GM12875 (cell line): ENCODE results near the gene WWTR1.

Source experiments
- H3K4me3 ChIP-seq: one replicate; pipeline ENCODE4 v1.5.1; 2011; ENCODE audit warnings: low read depth, low read length, control low read depth
- CTCF ChIP-seq: IDR thresholded peaks from 2 replicates; pipeline ENCODE4 v1.5.1; 2011; ENCODE audit warnings: low read depth, mild to moderate bottlenecking, control low read depth, inconsistent platforms, low read length, moderate library complexity, borderline replicate concordance; ENCODE audit not compliant: insufficient read depth

The WWTR1 gene

DNA sequence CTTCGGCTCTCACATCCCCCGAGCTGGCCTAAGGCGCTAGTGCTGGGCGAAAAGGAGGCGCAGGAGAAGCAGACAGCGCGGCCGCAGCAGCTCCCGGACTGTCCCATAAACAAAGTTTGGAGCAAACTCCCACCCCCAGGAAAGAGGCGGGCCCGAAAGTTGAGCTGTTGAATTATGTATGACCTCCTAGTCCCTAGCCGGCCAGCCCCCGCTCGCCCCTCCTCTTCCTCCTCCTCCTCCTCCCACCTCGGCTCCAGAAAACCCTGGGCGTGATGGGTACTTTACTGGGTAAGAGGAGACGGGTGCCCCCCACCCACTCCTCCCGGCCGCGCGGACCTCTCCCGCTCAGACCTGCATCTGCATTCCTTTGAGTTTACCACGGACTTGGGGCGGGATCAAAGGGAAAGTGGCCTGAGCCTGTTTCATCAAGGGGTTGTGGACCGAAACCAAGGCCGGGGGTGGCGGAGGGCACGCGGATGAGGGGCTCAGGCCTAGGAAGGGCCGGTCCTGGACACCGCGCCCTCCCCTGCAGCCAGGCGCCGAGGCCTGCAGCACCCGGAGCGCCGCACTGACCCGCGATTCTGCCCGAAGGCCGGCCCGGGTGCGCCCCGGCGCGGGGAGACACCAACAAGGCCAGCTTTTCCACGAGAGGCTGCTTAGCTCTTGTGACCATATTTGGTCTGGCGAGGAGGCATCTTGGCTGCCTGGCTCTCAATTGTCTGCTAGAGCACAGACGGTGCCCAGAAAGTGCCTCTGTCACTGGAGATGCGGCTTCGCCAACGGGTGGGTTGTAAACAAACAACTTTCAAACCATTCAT lies at the start of gene WWTR1:
TSS of gene WWTR1 (minus strand) at position 100 of the 818 bp plus-strand sequence. CDS start 719 bp downstream, outside the sequence.
- H3K4me3 ChIP-seq, result peak within 1 kb of the TSS; percentile 86
- peak; percentile 26; the same call in 1 of the 2 replicates for TF ChIP-seq CTCF

DNA sequence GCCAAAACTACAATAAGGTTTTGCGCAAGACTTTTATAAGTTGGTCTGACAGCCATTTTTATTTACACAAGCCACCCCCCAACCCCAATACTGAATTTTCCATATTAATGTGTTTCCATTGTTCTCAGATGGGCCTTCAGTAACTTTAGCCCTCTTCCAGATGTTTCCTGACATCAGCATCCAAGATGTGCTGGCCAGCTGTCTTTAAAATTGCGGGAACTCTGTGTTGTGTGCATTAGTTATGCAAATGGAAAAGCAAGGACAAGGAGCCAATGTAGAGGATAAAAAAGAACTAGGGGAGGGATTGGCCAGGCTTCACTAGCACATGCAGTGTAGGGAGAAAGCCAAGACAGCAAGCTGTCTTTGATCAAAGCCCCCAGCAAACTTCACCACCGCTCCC lies 49.1 kb upstream of the WWTR1 start:
- no peak for TF ChIP-seq CTCF
- no peak overlapping the region for H3K4me3 ChIP-seq

GRCh38 chr3:149705416-149705815 lies 47.6 kb upstream of the WWTR1 start:
- no peak overlapping the region for H3K4me3 ChIP-seq
- TF ChIP-seq CTCF, result no peak

DNA sequence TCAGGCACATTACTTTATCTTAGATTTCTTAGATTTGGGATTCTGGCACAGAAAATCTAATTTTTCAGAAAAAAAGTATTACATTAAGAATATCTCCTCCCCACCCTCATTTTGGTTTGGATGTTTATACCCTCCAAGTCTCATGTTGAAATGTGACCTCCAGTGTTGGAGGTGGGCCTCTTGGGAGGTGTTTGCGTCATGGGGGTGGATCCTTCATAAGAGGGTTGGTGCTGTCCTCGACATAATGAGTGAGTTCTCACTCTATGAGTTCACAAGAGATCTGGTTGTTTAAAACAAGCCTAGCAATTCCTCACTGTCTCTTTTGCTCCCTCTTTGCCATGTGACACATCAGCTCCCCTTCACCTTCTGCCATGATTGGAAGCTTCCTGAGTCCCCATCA lies 45.6 kb upstream of the WWTR1 start:
- no peak for TF ChIP-seq CTCF

GRCh38 chr3:149702691-149703441 lies 45.0 kb upstream of the WWTR1 start:
- no peak overlapping the region for H3K4me3 ChIP-seq
- TF ChIP-seq CTCF, result no peak

More for the DNA sequence above, 45.6 kb upstream of the WWTR1 start:
- H3K4me3 ChIP-seq, result no peak overlapping the region

DNA sequence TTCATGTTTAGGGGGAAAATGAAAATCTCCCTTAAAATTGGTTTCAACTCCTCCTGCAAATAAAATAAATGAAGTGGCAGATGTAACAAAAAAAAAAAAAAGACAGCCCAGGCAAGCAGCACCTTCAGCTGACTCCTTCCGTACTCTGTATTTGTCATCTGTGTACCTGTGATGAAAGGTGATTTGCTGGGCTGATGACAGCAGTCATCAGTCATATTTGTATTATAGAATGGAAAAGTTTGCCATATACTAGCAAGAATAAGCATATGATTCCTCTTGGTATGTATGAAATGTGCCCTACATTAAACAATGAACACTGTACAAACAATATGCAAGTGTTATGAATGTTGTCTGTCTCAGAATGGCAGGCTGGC lies 44.1 kb upstream of the WWTR1 start:
- no peak for TF ChIP-seq CTCF
- no peak overlapping the region for H3K4me3 ChIP-seq
